Trophoblast cell (in vitro differentiated cells and primary cell): Measurements from ENCODE around the gene EXOC3L2.
"Not testable (repeated sequence)": the region's sequence is repeated elsewhere in the genome, so short reads cannot be mapped to it uniquely, and the experiment has no call there.

ENCODE experiments used
- DNase-seq, 2 donors: peaks; one replicate each; pipeline ENCODE4 v3.0.0-alpha.2; 2016
- H2AFZ ChIP-seq: 2 replicates; pipeline ENCODE4 v1.6.1; 2013; ENCODE audit warnings: low read length, moderate library complexity, mild to moderate bottlenecking; ENCODE audit not compliant: insufficient read depth, poor library complexity
- H2AK5ac ChIP-seq: 2 replicates; pipeline ENCODE4 v1.6.1; 2013; ENCODE audit warnings: mild to moderate bottlenecking, low read length
- H2BK120ac ChIP-seq: 2 replicates; pipeline ENCODE4 v1.6.1; 2013; ENCODE audit warnings: low read length, mild to moderate bottlenecking, moderate library complexity; ENCODE audit not compliant: insufficient read depth, poor library complexity
- H2BK12ac ChIP-seq: 2 replicates; pipeline ENCODE4 v1.6.1; 2013; ENCODE audit warnings: mild to moderate bottlenecking, low read length, moderate library complexity
- H2BK5ac ChIP-seq: 2 replicates; pipeline ENCODE4 v1.6.1; 2013; ENCODE audit warnings: low read length, low read depth, moderate library complexity, mild to moderate bottlenecking; ENCODE audit not compliant: poor library complexity
- H3K14ac ChIP-seq: 2 replicates; pipeline ENCODE4 v1.6.1; 2013; ENCODE audit warnings: mild to moderate bottlenecking, low read length
- H3K18ac ChIP-seq: 2 replicates; pipeline ENCODE4 v1.6.1; 2013; ENCODE audit warnings: mild to moderate bottlenecking, low read length
- H3K23ac ChIP-seq: 2 replicates; pipeline ENCODE4 v1.6.1; 2013; ENCODE audit warnings: low read length
- H3K27ac ChIP-seq: 2 replicates; pipeline ENCODE4 v1.5.1; 2013; ENCODE audit warnings: low read depth, mild to moderate bottlenecking, inconsistent platforms, low read length, moderate library complexity
- H3K27me3 ChIP-seq: 2 replicates; pipeline ENCODE4 v1.6.1; 2013; ENCODE audit warnings: inconsistent platforms, mild to moderate bottlenecking, low read length, moderate library complexity; ENCODE audit not compliant: insufficient read depth
- H3K36me3 ChIP-seq, 2 experiments: 1 replicate in 1 of 2; 2 replicates in 1 of 2; pipeline ENCODE4 v1.6.1; 2013; ENCODE audit warnings: low read length in 2 of 2, mild to moderate bottlenecking in 2 of 2, moderate library complexity in 1 of 2; ENCODE audit not compliant: insufficient read depth in 2 of 2, control insufficient read depth in 1 of 2
- H3K4ac ChIP-seq: 2 replicates; pipeline ENCODE4 v1.6.1; 2013; ENCODE audit warnings: low read depth, mild to moderate bottlenecking, low read length, moderate library complexity
- H3K4me1 ChIP-seq, 2 experiments: 1 replicate in 1 of 2; 2 replicates in 1 of 2; pipeline ENCODE4 v1.6.1; 2013; ENCODE audit warnings: low read length in 2 of 2, mild to moderate bottlenecking in 2 of 2, moderate library complexity in 1 of 2; ENCODE audit not compliant: insufficient read depth in 2 of 2, control insufficient read depth in 1 of 2
- H3K4me2 ChIP-seq: 2 replicates; pipeline ENCODE4 v1.6.1; 2013; ENCODE audit warnings: inconsistent platforms, mild to moderate bottlenecking, low read length, moderate library complexity
- H3K4me3 ChIP-seq: 2 replicates; pipeline ENCODE4 v1.5.1; 2013; ENCODE audit warnings: mild to moderate bottlenecking, low read depth, low read length, inconsistent platforms
- H3K79me1 ChIP-seq: one replicate; pipeline ENCODE4 v1.6.1; 2013; ENCODE audit warnings: low read length
- H3K79me2 ChIP-seq: 2 replicates; pipeline ENCODE4 v1.6.1; 2013; ENCODE audit warnings: low read length, mild to moderate bottlenecking; ENCODE audit not compliant: control insufficient read depth, insufficient read depth, poor library complexity
- H3K9ac ChIP-seq: 2 replicates; pipeline ENCODE4 v1.6.1; 2013; ENCODE audit warnings: mild to moderate bottlenecking, low read length
- H3K9me3 ChIP-seq: 2 replicates; pipeline ENCODE4 v1.6.1; 2013; ENCODE audit warnings: low read depth, mild to moderate bottlenecking, control low read depth, inconsistent platforms, low read length; ENCODE audit not compliant: insufficient read depth
- H4K12ac ChIP-seq: 2 replicates; pipeline ENCODE4 v1.6.1; 2013; ENCODE audit warnings: low read depth, mild to moderate bottlenecking, low read length, moderate library complexity
- H4K8ac ChIP-seq: 2 replicates; pipeline ENCODE4 v1.6.1; 2013; ENCODE audit warnings: low read depth, mild to moderate bottlenecking, low read length, moderate library complexity
- H4K91ac ChIP-seq: one replicate; pipeline ENCODE4 v1.6.1; 2013; ENCODE audit warnings: low read depth, mild to moderate bottlenecking, low read length, moderate library complexity
- WGBS: extraction: QIAGEN DNeasy Blood & Tissue Kit; methylation state at CpG from one replicate; pipeline ENCODE4 v1.1.7; 2013; ENCODE audit warnings: missing lambda C conversion rate; ENCODE audit not compliant: insufficient read length, insufficient coverage; ENCODE audit errors: extremely low coverage; 5-methylcytosine and 5-hydroxymethylcytosine counted together

Gene EXOC3L2

DNA sequence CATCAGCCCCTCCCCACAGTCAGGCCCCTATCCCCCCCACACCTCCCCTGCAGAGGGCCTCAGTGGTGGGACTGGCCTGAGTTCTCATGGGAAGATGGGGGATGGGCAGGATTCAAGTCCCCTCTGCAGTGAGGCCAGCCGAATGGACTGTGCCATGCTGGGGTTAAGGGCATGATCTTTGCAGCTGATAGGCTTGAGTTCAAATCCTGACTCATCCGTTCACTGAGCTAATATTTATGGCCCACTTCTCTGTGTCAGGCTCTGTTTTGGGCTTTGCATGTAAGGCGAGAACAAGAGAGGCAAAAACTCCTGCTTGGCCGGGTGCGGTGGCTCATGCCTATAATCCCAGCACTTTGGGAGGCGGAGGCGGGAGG, 26.5 kb upstream of the EXOC3L2 start:
- Histone ChIP-seq H3K18ac (no peak overlapping the region), H2AK5ac (no peak overlapping the region), H3K23ac (no peak overlapping the region), H3K27me3 (no peaks in the 10 kb centered on the region), H3K79me1 (no peaks in the 10 kb centered on the region), H2AFZ (no peak overlapping the region), H3K4ac (no peak overlapping the region), H3K4me2 (no peak overlapping the region), H4K12ac (no peak overlapping the region), H4K8ac (no peak overlapping the region), H3K36me3 (peaks cover 42 to 53% of the 10 kb centered on the region in 2 experiments), H3K4me1 (no peaks in the 10 kb centered on the region), H3K9me3 (no peaks in the 10 kb centered on the region), H4K91ac (no peak overlapping the region), H3K4me3 (no peak overlapping the region), H2BK120ac (no peak overlapping the region), H3K79me2 (no peaks in the 10 kb centered on the region), H2BK5ac (no peak overlapping the region), H3K14ac (no peak overlapping the region), H3K9ac (no peak overlapping the region), H3K27ac (no peak overlapping the region), H2BK12ac (no peak overlapping the region)
- no peak for DNase-seq
- no CpG with 5 or more reads among the region's 7 CpGs for WGBS

DNA sequence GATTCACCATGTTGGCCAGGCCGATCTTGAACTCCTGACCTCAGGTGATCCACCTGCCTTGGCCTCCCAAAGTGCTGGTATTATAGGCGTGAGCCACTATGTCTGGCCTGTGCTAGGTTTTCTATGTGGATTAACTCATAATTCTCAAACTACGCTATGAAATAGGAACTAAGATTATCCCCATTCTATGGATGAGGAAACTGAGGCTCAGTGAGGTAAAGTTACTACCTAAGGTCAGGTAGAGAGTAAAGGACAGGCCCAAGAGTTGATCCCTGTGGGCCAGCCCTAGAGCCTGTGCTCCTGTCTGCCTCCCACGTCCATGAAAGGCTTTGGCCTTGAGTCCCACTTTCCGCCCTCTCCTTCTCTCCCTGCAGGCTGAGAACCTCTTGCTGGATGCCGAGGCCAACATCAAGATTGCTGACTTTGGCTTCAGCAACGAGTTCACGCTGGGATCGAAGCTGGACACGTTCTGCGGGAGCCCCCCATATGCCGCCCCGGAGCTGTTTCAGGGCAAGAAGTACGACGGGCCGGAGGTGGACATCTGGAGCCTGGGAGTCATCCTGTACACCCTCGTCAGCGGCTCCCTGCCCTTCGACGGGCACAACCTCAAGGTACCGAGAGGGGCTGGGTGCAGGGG, 26.0 kb upstream of the EXOC3L2 start:
- no peak overlapping the region for H3K4me2 ChIP-seq
- H2AFZ ChIP-seq, result no peak overlapping the region
- H3K18ac ChIP-seq, result no peak overlapping the region
- H3K79me1 ChIP-seq, result no peaks in the 10 kb centered on the region
- H3K27me3 ChIP-seq, result no peaks in the 10 kb centered on the region
- no peak overlapping the region for H3K27ac ChIP-seq
- no peak overlapping the region for H2BK5ac ChIP-seq
- H4K91ac ChIP-seq, result no peak overlapping the region
- no peak overlapping the region for H3K14ac ChIP-seq
- no peak overlapping the region for H3K4me3 ChIP-seq
- H4K8ac ChIP-seq, result no peak overlapping the region
- DNase-seq, result no peak
- no peak overlapping the region for H4K12ac ChIP-seq
- no peaks in the 10 kb centered on the region for H3K4me1 ChIP-seq
- no peaks in the 10 kb centered on the region for H3K9me3 ChIP-seq
- H3K4ac ChIP-seq, result no peak overlapping the region
- WGBS, result no CpG with 5 or more reads among the region's 21 CpGs
- H3K36me3 ChIP-seq, result peaks cover 44 to 55% of the 10 kb centered on the region in 2 experiments
- no peak overlapping the region for H3K9ac ChIP-seq
- H2BK120ac ChIP-seq, result no peak overlapping the region
- H3K79me2 ChIP-seq, result no peaks in the 10 kb centered on the region
- H2AK5ac ChIP-seq, result no peak overlapping the region
- H2BK12ac ChIP-seq, result no peak overlapping the region
- H3K23ac ChIP-seq, result no peak overlapping the region

- not testable (repeated sequence) for H3K27me3 ChIP-seq, H3K14ac ChIP-seq, H4K12ac ChIP-seq, H3K9me3 ChIP-seq, H2AFZ ChIP-seq, H3K4me2 ChIP-seq, H3K18ac ChIP-seq, H3K4me1 ChIP-seq, H2BK5ac ChIP-seq, H2BK12ac ChIP-seq, H3K79me1 ChIP-seq, H3K4ac ChIP-seq, H3K23ac ChIP-seq, H4K91ac ChIP-seq, H2BK120ac ChIP-seq, H3K79me2 ChIP-seq, DNase-seq, H3K27ac ChIP-seq, H2AK5ac ChIP-seq, H4K8ac ChIP-seq, H3K4me3 ChIP-seq
- WGBS, result no CpG with 5 or more reads among the region's 13 CpGs
- Histone ChIP-seq H3K36me3 (peaks cover 46 to 59% of the 10 kb centered on the region in 2 experiments), H3K9ac (peak overlapping the region; percentile 25)
Measured at GRCh38 chr19:45269939-45270338, 24.7 kb upstream of the EXOC3L2 start.

DNA sequence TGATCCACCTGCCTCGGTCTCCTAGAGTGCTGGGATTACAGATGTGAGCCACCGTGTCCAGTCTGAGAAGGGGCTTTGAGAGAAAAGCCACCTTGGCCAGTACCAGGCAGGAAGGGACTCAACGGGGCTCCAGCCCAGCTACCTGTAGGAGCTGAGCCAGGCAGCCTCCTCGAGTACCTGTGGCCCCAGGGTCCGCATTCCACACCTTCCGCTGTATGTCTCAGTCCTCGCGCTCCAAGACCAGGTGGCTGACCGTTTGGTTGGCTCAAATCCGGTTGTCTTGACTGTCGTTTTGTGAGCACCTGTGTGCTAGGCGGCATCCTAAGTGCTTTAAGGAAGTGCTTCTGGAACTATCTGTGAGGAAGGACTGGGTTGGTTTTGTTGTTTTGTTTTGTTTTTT, 22.1 kb upstream of the EXOC3L2 start:
- Histone ChIP-seq H3K27me3 (no peaks in the 10 kb centered on the region), H3K9ac (no peak overlapping the region), H4K8ac (no peak overlapping the region), H3K36me3 (peaks cover 48 to 51% of the 10 kb centered on the region in 2 experiments), H2BK12ac (no peak overlapping the region), H3K79me1 (no peaks in the 10 kb centered on the region), H3K23ac (no peak overlapping the region), H4K91ac (no peak overlapping the region), H3K4ac (no peak overlapping the region), H2AFZ (no peak overlapping the region), H2BK120ac (no peak overlapping the region), H3K18ac (no peak overlapping the region), H4K12ac (no peak overlapping the region), H3K9me3 (no peaks in the 10 kb centered on the region), H3K4me2 (no peak overlapping the region), H3K4me1 (no peaks in the 10 kb centered on the region), H2BK5ac (no peak overlapping the region), H3K14ac (no peak overlapping the region), H2AK5ac (no peak overlapping the region), H3K79me2 (no peaks in the 10 kb centered on the region), H3K27ac (no peak overlapping the region), H3K4me3 (peak overlapping the region; percentile 30)
- peak; percentile 54 to 66 for DNase-seq
- WGBS, result no CpG with 5 or more reads among the region's 12 CpGs
